Right lobe of liver (tissue), 4 donors: Measurements from ENCODE around the gene RAG2.

Experiments used
- POLR2A ChIP-seq: fragments of 450-650 bp; IDR thresholded peaks from one replicate; pipeline ENCODE4 v1.6.1; 2017; ENCODE audit warnings: antibody characterized with exemption, mild to moderate bottlenecking
- TF ChIP-seq, protein P1 (sequence below), 4 donors: fragments of 200-600 bp in 3 of 4; fragments of 450-650 bp in 1 of 4; IDR thresholded peaks; one replicate each; pipeline versions ENCODE4 v1.5.1 to v1.8.0; 2016 to 2022; ENCODE audit warnings: antibody characterized with exemption in 4 of 4, mild to moderate bottlenecking in 2 of 4
- donor health status: DM: no; HTN: no; CAD: no.
- donor health status: DM: no; HTN: no; CAD: no.
- donor health status: DM: no; HTN: yes; CAD: no.

DNA sequence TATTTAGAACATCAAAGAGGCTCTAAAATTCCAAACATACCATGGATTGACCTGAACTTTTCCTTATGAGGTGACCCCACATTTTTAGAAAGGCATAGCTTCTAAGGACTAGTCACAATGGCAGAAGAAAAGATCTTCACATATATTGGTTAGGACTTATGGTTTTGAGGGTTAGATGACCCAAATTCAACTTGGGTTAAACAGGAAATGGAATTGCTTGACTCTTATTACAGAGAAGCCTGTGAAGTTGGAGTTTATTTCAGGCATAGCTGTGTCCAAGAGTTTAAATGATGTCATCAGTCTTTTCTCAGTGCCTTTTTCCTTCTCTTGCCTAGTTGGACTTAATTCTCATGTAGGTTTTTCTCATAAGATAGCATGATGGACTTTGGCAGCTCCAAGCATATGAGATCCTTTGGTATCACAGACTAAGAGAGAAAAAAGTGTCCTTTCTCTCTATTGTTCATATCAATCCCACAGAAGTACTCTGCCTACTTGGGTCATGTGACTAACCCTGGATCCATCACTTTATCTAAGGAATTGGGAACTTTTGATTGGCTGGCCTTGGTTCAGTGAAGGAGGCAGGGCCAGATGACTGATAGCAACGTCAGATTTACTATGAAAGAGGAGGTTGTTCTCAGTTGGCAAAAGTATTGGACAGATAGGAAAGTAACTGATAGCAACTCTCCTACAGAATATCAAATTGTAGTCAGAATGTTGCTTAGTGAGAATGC is 47.5 kb downstream of the RAG2 start:
- TF ChIP-seq, protein P1, sequence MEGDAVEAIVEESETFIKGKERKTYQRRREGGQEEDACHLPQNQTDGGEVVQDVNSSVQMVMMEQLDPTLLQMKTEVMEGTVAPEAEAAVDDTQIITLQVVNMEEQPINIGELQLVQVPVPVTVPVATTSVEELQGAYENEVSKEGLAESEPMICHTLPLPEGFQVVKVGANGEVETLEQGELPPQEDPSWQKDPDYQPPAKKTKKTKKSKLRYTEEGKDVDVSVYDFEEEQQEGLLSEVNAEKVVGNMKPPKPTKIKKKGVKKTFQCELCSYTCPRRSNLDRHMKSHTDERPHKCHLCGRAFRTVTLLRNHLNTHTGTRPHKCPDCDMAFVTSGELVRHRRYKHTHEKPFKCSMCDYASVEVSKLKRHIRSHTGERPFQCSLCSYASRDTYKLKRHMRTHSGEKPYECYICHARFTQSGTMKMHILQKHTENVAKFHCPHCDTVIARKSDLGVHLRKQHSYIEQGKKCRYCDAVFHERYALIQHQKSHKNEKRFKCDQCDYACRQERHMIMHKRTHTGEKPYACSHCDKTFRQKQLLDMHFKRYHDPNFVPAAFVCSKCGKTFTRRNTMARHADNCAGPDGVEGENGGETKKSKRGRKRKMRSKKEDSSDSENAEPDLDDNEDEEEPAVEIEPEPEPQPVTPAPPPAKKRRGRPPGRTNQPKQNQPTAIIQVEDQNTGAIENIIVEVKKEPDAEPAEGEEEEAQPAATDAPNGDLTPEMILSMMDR (IDR thresholded peaks at IDR 0.05) = no peak
- no peak for TF ChIP-seq POLR2A
